Lung microvascular endothelial cell (primary cell): ENCODE measurements around the gene LENG8. TPM values are rescaled to one million over a fixed set of nuclear protein-coding genes. Genes with fewer than 3 reads are reported as not detected.

Experiments
- total RNA-seq: library from RNA; depleted of rRNA; stranded (reverse); fragments of >200 nt; gene quantifications from 2 replicates; pipeline ENCODE4 v1.2.1, GENCODE V29; 2014

Gene LENG8
- total RNA-seq, 1 donor from 2014 or later, result 21.8 TPM

Other genes starting within 250 kb of the LENG8 start
- gene RPS9, start 248.3 kb upstream of the LENG8 start, total RNA-seq, result 2,773 and 3,236 TPM in 2 replicates
- not detected in 2 replicates for gene LILRB3, start 226.2 kb upstream of the LENG8 start, total RNA-seq
- gene LILRA6, start 206.4 kb upstream of the LENG8 start, total RNA-seq, result not detected in 2 replicates
- not detected in 2 replicates for gene LILRB5, start 191.9 kb upstream of the LENG8 start, total RNA-seq
- not detected in 2 replicates for gene LILRB2, start 168.1 kb upstream of the LENG8 start, total RNA-seq
- not detected in 2 replicates for gene LILRA5, start 136.0 kb upstream of the LENG8 start, total RNA-seq
- gene LILRA4, start 110.0 kb upstream of the LENG8 start, total RNA-seq, result not detected in 2 replicates
- not detected in 2 replicates for gene LAIR1, start 84.3 kb upstream of the LENG8 start, total RNA-seq
- gene TTYH1, start 33.7 kb upstream of the LENG8 start, total RNA-seq, result not detected in 2 replicates
- 3.3 and 5.0 TPM in 2 replicates for gene LENG9, start 14.6 kb downstream of the LENG8 start, total RNA-seq
- gene CDC42EP5, start 24.1 kb downstream of the LENG8 start, total RNA-seq, result 53.2 and 124 TPM in 2 replicates
- not detected in 2 replicates for gene LAIR2, start 53.6 kb downstream of the LENG8 start, total RNA-seq
- gene LILRA2, start 124.6 kb downstream of the LENG8 start, total RNA-seq, result not detected in 2 replicates
- not detected in 2 replicates for gene LILRA1, start 144.4 kb downstream of the LENG8 start, total RNA-seq
- gene LILRB1, start 181.3 kb downstream of the LENG8 start, total RNA-seq, result not detected in 2 replicates
- not detected in 2 replicates for gene LILRB4, start 213.8 kb downstream of the LENG8 start, total RNA-seq